Activated CD4-positive, alpha-beta T cell treated with anti-CD3 and anti-CD28 coated beads, Interleukin-2, amount 50 U/mL, for 4 hours (primary cell): ENCODE data around the gene SLC25A15.
"Not testable (repeated sequence)": the region's sequence is repeated elsewhere in the genome, so short reads cannot be mapped to it uniquely, and the experiment has no call there.

Source experiments
- DNase-seq, 2 experiments: peaks; one replicate each; pipeline ENCODE4 v3.0.0-alpha.2; 2020

The SLC25A15 gene

DNA sequence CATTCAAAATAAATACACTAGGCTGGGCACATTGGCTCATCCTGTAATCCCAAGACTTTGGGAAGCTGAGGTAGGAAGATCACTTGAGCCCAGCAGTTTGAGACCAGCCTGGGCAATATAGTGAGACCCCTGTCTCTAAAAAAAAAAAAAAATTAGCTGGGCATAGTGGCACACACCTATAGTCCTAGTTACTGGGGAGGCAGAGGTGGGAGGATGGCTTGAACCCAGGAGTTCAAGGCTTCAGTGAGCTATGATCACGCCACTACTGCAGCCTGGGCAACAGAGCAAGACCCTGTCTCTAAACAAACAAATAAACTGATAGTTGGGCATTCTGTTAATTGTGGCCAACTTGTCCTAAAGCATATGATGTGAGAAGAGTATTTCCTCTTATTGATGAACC is 6.4 kb upstream of the SLC25A15 start:
- not testable (repeated sequence) for DNase-seq

DNA sequence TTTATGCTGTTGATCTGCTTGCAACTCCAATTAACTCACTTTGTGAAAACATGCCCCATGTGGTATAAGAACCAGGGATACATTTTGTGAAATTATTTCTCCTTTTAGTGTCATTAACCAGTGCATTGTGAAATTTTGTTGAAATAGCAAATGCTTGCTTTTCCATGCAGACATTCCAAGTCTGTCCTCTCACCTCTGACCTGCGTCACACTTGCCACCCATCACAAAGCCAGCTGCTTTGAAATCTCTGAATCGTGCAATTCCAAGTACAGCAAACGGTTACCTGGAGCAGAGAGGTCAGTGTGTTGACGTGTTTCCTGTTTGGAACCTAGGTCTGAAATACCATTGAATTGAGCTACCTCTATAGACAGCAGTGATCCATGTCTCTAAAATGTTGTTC is 4.9 kb upstream of the SLC25A15 start:
- no peak for DNase-seq

DNA sequence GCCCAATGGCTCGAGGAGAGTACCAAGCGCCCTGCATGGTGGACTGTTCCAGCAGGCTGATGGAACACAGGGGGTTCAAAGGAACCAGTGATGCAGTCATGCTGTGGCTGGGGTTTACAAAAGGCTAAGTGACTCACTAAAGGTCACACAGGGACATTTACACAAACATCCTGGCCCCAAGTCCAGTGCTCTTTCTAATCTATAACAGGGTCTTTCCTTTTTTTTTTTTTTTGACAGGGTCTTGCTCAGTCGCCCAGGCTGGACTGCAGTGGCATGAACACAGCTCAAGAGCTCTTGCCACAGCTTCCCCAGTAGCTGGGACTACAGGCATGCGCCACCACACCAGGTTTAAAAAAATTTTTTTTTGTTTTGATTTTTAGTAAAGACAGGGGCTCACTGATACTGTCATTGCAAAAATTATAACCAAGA is 2.8 kb upstream of the SLC25A15 start:
- no peak for DNase-seq

DNA sequence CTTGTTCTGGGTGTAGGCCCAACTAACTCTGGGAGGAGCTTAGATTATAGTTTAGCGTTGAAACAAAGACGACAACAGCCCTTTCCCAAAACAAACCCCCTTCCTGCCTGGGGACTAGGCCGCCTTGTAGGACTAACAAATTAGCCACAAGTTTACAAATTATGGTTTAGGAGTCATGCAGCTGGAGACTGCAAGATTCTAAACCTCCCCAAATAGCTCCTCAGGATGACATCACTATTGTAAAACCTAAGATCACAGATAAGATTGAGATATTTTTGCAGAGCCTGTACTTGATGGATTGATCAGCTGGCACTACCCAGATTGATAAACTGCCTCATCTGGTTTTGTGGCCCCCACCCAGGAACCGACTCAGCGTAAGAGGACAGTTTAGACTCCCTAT is 2.3 kb upstream of the SLC25A15 start:
- DNase-seq: no peak

DNA sequence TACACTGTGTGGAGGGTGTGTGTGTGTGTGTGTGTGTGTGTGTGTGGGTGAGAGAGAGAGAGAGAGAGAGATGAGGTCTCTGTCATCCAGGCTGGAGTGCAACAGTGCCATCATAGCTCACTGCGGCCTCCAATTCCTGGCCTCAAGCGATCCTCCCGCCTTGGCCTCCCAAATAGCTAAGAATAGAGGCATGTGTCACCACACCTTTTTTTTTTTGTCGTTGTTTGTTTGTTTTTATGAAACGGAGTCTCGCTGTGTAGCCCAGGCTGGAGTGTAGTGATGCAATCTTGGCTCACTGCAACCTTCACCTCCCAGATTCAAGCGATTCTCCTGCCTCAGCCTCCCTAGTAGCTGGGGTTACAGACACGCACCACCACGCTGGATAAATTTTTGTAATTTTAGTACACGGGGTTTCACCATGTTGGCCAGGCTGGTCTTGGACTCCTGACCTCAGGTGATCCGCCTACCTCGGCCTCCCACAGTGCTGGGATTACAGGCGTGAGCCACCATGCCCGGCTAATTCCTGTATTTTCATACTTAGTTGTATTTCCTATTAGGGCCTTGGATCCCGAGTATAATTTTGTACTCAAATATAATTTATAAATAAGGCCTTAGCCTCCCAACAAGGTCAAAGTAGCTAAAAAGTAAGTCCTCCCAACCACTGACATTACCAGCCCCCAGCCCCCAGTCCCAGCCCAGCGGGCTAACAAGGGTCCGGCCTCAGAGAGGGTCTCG is 704 bp upstream of the SLC25A15 start:
- not testable (repeated sequence) for DNase-seq

DNA sequence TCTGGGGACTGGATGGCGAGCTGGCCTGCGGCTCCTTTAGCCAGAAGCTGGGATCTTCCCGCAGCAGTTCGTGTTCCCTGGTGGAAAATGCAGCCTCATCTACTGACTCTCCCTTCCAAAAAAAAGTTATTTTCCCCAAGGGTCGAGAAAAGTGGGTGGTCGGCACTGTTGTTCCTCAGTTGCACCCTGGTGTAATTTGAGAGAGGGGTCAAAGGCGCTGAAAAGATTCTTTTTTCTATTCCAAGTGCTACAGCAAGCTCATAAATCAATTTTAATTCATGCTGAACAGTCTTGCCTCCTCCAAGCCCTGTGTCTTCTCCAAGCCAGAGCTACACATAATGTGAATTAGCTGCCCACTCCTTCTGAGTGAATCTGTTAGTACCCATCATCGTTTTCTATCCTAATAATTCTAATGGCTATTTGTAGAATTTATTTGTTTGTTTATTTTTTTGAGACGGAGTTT is 774 bp downstream of the SLC25A15 start:
- no peak for DNase-seq

DNA sequence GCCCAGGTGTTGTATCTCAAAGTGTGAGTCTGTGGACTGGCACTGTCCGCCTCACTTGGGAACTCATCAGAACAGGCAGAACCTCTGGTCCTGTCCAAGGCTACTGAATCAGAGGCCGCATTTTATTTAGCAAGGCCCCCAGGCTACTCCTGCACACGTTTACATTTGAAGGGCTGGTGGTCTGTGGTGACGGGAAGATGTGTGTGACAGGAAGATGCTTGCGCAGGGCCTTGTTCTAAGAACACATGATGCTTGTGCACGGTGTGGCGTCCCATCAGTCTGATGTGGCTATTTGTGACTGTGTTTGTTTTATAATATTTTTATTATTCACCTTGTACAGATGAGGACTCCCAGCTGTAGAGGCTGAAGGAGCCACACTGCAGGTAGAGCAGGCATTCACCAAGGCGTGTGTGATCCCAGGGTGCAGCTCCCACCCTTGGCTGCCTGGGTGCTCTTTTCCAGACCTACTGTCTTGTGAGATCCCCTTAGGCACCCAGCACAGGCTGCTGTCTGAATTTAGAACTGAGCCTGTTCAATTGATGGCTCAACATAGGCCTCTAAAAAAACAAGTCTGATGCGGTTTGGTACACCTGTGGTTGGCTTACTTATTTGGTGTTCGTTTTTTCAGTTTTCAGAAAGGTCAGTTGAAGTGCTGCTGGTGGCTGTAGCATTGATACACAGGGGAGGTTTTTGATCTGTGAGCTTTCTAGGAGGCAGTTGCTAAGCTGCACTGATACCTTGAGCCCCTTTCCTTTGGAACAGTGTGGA is 3.1 kb downstream of the SLC25A15 start:
- no peak for DNase-seq

DNA sequence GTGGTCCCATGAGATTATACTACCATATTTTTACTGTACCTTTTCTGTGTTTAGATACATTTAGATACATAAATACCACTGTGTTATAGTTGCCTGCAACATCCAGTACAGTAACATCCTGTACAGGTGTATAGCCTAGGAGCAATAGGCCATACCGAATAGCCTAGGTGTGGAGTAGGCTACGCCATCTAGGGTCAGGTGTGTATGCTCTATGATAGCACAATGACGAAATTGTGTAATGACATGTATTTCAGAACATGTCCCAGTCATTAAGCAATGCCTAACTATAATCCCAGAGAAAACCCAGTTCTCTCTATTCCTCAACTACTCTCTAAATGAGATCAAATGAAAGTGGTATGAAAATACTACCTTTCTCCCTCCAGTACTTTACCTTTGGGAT is 3.9 kb downstream of the SLC25A15 start:
- DNase-seq: no peak

DNA sequence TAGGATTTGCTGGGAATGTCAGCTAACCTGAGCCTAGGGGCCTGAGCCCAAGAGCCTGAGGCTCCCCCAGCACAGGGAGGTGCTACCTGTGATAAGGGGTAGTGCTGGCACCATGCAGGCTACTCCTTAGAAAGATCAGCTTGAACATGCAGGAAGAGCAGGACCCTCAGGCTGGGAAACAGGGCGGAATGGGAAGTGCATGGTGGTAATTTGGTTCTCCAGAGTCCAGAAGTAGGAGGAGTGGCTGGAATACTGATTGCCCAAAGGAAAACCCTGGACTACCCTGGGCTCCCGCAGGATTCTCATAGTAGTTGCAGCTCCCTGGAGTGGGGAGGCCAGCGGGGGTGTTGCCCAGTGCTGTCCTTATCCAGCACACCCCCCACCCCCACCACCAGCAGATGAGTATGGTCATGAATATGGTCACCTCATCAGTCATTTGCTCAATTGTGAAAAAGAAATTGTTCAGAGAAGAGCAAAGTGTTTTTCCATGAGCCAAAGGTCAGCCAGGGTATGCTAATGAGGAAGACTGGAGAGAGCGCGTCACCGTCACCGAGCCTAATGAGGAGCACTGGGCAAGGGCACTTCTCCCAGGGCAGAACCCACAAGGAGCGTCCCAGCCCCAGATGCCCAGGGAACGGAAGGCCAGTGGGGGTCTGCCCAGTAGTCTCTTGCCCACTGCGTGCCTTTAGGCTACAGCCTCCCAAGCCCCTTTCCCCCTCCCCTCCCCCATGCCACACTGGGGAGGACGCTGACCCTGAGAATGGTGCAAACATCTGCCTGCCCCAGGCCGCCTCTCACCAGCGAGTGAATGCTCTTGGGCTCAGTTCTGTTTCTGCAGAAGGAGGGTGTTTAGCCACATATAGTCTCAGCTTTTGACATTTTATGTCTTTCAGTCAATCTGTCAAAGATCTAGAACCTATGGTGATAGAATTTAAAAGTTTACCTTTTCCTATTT is 5.3 kb downstream of the SLC25A15 start:
- DNase-seq: no peak

DNA sequence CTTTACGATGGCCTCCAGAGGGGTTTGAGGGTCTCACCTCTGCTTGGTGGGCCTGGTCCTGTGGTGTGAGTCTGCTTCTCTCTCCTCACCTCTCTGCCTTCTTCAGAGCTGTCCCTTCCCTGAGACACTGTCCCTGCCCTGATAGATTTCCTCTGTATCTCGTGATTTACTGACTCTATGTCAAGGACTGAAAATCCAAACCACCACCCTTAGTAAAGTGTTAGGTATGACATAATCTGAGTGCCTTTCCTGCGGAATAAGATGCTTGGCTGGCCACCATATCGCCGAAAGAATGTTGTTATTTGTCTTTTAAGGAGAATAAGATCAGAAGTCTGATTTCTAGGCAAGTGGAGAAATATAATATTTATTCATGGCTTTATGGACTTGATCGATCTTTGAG is 7.2 kb downstream of the SLC25A15 start:
- DNase-seq: no peak

DNA sequence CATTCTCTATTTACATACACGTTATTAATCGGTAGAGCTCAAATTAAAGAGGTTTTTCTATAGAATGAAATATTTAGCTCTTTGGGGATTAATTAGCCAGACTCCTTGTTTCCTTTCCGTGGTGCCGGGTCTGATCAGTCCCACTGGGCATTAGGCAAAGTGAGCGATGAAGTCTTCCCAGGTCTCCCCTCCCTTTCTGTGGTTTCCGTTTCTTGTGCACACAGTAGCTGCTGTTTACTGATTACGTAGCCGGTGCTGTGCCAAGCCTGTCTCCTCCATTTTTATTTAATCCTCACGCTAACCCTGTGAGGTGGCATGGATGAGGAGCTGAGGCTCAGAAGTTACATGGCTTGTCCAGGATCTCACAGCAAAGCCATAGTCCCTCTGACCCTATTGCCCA is 9.0 kb downstream of the SLC25A15 start:
- DNase-seq: no peak

DNA sequence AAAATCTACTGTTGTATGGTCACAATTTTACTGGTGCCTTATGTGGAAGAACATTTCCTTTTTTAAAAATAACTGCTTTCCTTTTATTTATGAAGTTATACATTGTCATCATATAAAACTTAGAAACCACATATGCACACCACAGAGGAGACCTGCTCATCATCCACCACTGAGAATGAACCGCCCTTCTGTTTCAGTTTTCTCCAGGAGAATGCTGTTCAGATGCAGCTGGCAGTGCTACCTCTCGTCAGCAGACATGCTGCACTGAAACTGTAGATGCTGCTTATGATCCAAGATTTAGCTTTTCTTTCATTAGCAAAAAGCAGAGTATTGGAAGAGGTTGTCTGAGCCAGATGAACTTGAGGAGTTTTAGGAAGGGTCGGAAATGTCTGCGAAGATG is 10.1 kb downstream of the SLC25A15 start:
- DNase-seq: no peak

DNA sequence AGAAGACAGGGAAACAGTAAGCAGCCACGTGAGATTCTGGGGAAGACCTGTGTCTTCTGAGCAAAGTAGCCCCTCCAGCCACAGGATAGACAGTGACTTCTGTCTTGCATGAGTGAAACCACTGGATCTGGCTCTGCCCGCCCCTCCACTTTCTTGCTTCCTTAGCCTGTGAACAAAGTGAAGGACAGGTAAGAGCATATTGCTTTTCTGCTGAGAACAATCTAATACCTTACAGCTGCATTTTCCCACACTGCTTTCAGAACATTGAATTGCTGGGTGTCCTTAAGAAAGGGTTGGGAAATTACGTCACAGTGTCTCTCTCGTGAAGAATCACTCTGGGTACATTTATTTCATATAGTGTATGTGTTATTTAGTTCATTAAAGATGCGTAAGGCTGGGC is 11.1 kb downstream of the SLC25A15 start:
- no peak for DNase-seq

DNA sequence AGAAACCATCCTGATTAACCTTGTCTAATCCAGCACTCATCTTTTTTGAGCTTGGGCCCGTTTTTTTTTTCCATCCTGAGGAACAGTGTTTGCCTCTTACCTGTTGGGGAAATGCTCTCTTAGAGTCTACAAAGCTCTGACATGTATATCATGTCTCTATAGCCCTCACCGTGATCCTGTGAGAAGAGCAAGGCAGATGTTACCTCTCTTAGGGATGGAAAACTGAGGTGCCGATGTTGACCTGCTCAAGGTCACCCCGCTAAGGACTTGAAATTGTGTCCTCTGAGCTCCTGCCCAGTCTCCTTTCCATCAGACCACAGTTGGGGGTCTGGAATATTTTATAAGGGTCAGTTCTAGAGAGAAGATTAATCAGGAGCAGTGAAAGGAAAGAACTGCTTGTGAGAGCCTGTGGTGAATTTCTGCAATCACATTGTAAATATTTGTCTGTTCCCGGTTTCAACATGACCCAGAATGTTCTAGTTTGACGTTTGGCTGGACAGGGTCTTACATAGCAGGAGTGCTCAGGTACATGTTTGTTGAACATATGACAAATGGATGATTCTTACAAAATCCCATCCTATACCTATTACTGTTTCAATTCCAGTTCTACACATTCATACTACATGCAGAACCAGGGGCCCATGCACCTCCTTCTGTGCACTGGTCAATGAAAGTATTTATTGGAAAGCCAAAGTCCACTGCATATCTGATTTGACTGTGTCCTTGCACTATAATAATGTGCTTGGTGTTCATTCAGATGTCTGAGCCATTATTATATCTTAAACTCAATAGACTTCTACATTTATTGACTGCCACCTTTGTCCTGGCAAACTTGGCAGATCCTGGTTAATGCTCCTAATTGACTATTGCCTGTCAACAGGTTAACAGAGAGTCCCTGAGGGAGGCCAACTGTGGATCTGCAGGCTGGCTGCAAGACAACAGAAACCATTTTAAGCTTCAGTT is 12.1 kb downstream of the SLC25A15 start:
- no peak for DNase-seq

DNA sequence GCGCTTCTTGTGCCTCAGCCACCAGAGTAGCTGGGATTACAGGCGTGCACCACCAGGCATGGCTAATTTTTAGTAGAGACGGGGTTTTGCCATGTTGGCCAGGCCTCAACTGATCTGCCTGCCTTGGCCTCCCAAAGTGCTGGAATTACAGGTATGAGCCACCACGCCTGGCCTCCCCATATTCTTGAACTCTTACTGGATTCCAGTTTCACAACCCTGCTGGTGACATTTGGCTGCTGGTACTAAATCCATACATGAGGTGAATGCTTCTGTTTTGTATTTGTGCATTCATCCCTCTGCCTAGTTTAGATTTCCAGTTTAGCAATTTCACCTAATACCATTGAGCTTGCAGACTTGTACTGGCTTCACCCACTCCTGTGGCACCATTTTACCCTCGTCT is 13.9 kb downstream of the SLC25A15 start:
- no peak for DNase-seq

DNA sequence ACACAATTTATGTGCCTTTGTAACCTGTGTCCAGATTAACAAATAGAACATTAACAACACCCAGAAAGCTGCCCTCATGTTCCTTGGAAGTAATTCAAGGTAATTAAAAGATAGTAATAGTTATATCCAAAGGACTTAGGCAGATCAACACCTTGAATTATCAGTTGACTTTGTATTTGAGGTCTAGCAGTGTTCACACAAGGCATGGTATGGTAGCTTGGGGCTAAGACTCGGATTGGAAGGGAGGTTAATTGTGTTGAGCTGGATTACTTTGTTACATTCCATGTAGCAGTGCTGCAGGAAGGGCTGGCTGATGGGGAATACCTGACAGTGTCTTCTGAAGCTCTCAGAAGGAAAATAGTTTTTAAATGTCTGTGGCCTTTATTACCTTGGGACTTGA is 16.8 kb downstream of the SLC25A15 start:
- DNase-seq: no peak

DNA sequence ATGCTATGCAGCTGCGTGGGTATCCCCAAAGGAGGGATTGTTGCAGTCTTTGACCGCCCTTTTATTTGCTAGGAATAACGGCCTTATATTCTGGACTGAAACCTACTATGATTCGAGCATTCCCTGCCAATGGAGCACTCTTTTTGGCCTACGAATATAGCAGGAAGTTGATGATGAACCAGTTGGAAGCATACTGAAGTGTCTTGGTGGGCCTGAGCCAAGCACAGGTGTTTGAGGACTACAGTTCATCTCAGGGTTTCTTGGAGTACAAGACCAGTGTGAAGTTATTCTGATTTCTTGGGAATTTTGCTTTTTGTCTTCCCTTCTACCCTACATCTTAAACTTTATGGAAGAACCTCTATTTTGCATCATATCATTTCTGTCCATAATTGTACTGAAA is 20.1 kb downstream of the SLC25A15 start:
- DNase-seq: no peak

DNA sequence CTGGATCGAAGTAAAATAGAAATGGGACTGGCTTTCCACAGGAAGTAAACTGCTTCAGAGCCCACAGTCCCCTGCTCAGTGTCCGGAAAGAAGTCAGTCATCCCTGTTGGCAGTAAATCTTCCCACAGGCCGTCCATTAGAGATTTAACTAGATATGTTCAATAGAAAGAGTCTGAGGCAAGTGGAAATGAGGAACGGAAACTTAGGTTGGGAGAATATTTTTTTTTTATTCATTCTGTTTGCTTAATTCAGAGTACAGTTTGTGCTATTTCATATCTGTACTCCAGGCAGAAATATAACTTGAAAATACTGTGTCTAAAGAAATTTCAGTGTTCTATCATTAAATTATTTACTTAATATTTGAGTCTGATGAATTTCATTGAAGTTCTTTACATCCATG is 22.7 kb downstream of the SLC25A15 start:
- no peak for DNase-seq

DNA sequence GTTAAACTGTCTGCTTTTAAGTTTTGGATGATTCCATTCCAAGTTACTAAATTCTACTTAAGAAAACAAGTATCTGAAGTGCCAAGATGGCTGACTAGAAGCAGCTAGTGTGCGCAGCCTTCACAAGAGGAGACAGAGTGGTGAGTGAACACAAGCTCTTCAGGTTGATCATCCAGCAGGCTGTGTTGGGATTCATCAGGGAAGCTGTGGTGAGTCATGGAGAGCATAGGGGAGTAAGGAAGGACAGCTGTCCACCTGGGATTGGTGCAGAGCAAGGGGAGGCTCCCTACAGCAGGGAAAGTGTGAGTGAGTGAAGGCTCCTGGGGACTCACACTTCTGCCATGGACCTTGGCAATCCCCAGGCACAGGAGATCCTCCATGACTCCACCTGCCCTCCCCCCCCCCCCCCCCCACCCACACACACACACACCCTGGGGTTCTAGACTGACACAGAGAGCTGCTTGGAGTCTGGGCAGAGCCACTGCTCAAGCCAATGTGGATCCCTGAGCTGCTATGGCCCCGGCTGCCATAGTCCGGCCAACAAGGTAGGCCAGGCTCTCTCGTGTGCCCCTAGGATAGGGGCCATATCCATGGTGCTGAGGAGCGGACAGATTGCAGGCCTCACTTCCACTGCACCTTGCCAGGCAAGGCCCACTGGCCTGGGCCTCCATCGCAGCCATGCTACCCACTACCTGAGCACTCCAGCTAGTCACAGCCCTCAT is 23.5 kb downstream of the SLC25A15 start:
- no peak for DNase-seq

DNA sequence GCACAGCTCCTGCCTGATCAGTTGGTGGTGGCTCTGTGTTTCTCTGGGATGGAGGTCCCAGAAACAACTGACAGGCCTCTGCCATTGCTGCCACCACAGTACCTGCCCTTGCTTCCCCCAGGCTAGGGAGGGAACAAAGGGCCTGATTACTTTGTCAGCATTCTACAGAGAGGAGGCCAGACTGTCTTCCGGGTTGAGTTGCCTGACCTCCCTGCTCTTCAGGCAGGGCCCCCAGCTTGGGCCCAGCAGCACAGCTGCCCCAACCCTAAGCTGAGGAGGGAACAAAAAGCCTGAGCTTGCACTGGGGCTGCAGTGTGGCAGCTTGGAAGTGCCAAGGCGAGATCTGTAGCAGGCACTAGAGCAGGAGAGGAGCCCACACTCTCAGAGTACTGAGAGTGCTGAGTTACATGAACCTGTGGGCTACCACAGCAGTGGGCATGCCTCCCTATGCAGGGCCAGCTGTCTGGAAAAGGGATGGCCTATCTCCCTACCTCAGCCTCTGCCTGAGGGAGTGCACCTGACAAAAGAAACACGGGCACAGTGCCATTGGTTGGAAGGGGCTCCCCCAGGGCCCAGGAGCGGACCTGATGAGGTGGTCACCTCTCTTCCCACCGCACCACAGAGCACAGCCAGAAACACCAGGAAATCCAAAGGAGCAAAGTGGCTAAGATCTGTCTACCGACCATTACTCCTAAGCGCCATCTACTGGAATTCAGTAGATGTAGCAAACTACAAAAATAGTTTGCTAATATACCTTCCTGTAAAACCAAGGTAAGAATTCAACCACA is 24.4 kb downstream of the SLC25A15 start:
- no peak for DNase-seq

DNA sequence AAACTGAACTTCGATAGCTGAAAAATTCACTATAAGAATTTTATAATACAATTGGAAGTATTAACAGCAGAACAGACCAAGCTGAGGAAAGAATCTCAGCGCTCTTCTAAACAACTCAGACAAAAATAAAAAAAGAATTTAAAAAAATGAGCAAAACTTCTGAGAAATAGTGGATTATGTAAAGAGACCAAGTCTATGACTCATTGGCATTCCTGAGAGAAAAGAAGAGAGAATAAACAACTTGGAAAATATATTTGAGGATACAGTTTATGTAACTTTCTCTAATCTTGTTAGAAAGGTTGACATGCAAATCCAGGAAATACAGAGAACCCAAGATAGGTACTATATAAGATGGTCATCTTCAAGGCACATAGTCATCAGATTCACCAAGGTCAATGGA is 25.4 kb downstream of the SLC25A15 start:
- DNase-seq: no peak
